GM18507 (cell line): Measurements from ENCODE around the gene EPYC.

ENCODE experiments used
- DNase-seq: peaks from one replicate; pipeline ENCODE4 v3.0.0; 2011; ENCODE audit warnings: low read depth; ENCODE audit not compliant: insufficient read length; ENCODE audit errors: extremely low spot score
- FAIRE-seq: peaks from 2 replicates; lab custom pipeline; 2011; peaks lifted over from hg19 to GRCh38; lab: Jason Lieb, UNC

Gene EPYC

GRCh38 chr12:90920222-90920621 lies 84.5 kb downstream of the EPYC start:
- FAIRE-seq (no peak), DNase-seq (no peak)

DNA sequence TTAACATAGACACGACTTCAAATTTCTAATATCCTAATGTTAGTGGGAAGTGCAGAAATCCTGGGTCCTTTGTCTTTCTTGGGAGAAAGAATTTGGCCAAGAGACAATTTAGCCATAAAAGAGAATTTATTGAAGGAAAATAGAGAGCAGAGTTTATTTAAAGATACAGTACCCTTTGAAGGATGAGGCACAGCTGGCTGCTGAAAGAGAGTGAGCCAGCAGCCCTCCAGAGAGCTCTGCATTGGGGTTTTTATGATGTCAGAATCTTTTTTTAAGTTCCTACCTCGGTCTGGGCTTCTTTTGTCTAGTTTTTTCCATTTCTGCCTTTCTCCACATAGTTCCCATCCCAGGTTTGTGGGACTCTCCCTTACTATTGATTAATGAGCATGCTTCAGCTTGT lies 87.3 kb downstream of the EPYC start:
- no peak for DNase-seq
- no peak for FAIRE-seq

DNA sequence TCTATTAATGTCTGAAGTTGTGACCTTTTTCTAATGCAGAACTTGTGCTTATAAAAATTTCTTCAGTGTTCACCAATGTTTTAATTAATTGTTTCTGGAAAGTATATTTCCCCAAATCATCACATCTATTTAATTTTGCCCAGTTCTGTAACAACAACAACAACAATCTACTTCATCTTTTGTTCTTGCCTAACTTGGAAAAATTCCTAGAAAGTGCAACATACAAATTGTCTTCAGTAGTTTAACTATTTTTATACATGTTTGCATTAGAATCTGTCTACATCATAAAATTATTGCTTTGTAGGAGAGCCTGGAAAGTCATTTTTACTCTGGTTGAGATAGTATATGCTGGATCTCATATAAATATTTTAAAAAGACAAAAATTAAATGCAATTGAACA lies 88.3 kb downstream of the EPYC start:
- FAIRE-seq (no peak), DNase-seq (no peak)

DNA sequence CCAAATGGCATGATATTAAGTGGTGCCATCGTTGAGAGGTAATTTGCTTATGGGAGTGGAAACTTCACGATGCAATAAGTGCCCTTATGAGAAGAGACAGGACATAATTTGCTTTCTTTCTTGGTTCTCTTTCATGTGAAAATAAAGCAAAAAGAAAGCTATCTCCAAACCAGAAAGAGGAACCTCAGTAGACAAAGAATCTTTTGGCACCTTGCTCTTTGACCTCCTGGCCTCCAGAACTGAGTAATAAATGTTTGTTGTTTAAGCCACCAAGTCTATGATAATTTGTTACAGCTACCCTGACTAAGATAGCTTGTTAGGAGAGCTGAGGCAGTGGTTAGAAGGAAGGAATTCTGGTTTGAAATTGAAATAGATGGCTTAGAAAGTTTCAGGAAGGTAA lies 89.4 kb downstream of the EPYC start:
- FAIRE-seq (no peak), DNase-seq (no peak)
